Left cardiac atrium (tissue), 4 donors: ENCODE data around the gene INTS6L. TPM values are rescaled to one million over a fixed set of nuclear protein-coding genes. Genes with fewer than 3 reads are reported as not detected.
A peak's percentile ranks its signal among the peaks of the same experiment; 100 is the strongest.

Experiments used
- ATAC-seq, 2 donors: fragments of 200-7000 bp; cut with Tn5 transposase; one replicate each; pipeline ENCODE4 v1.9.1; 2020; ENCODE audit warnings: mild to moderate bottlenecking in 2 of 2, moderate library complexity in 2 of 2
- DNase-seq: peaks from one replicate; pipeline ENCODE4 v3.0.0-alpha.2; 2020
- intact Hi-C, 2 donors: fragments of 100-400 bp; cut with DNase I; formaldehyde crosslinking; loops; one replicate each; pipeline versions ENCODE4 v1.14.1 to v1.15.1; 2022 to 2023
- long read RNA-seq: library from polyadenylated mRNA; unstranded; transcript quantifications from one replicate; pipeline ENCODE4 v2.0.0, GENCODE V29; 2021
- total RNA-seq, 2 donors: library from RNA; stranded (reverse); fragmentation: NEBNext Ultra II Directional; extraction: Animal tissue kit (Norgen Biotek cat#: 25700); gene quantifications; one replicate each; pipeline ENCODE4 v1.2.1, GENCODE V29; 2021
- donor health status: DM: no; HTN: yes; CAD: no.
- donor health status: DM: no; HTN: yes; CAD: no; lungs with severe emphysema.
- donor health status: DM: yes; HTN: yes; CAD: no.
- donor health status: Dilated cardiomyopathy.

INTS6L gene
- total RNA-seq: 10 to 100 TPM in 1 of 2 donors, 1 to 10 TPM in 1; 9.4 to 11.0 TPM
- long read RNA-seq, partial matches to known transcripts: 3 of 5 reads
- long read RNA-seq, other reads (novel, unspliced or antisense): 2 of 5 reads

- DNase-seq (peak; percentile 86), ATAC-seq (peak; percentile 84 to 93)
- intact Hi-C loops: no loop called here
Observed at GRCh38 chrX:135520553-135521404, at the start of gene INTS6L. TSS of gene INTS6L (plus strand) at chrX:135520660. CDS start at chrX:135520993, 333 bp downstream.

- intact Hi-C loops: loop anchor here in 1 of 2 donors (2.0 to 10.0 kb wide), 2 partner anchors 290 to 362 kb away; no protein-coding TSS in a partner anchor
- ATAC-seq: no peak
- DNase-seq: no peak
Observed at GRCh38 chrX:135476378-135476777, 44.1 kb upstream of the INTS6L start.

DNA sequence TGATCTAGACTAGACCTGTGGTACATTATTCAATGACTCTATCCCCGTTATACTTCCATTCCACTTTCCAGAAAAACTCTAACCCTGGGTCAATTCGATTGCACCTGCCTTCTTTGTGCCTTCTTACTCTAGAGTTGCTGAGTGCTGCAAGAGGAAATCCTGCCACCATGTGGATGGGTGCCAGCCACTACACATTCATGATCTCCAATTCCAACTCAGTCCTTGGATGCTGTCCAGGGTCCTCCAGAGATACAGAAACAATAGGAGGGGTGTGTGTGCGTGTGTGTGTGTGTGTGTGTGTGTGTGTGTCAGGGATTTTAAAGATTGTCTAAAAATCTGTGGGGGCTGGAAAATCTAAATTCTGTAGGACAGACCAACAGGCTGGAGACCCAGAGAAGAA, 42.9 kb upstream of the INTS6L start:
- intact Hi-C loops: loop anchor here in 1 of 2 donors (2.0 to 10.0 kb wide), 2 partner anchors 291 to 363 kb away; no protein-coding TSS in a partner anchor
- DNase-seq: peak; percentile 82

GRCh38 chrX:135480076-135480475, 40.4 kb upstream of the INTS6L start:
- ATAC-seq (no peak), DNase-seq (no peak)
- intact Hi-C loops: loop anchor here (2.0 to 10.0 kb wide), 2 partner anchors 95 to 117 kb away; no protein-coding TSS in a partner anchor

More for the DNA sequence above, 42.9 kb upstream of the INTS6L start:
- peak; percentile 36 to 77 for ATAC-seq

GRCh38 chrX:135481696-135482179, 38.7 kb upstream of the INTS6L start:
- intact Hi-C loops: loop anchor here (2.0 to 10.0 kb wide), 2 partner anchors 93 to 115 kb away; no protein-coding TSS in a partner anchor

GRCh38 chrX:135484641-135485289, 35.7 kb upstream of the INTS6L start:
- no peak for DNase-seq
- peak; percentile 37 to 47 for ATAC-seq
- intact Hi-C loops: loop anchor here (5.0 to 10.0 kb wide), 3 partner anchors 88 to 448 kb away; no protein-coding TSS in a partner anchor

More at GRCh38 chrX:135481696-135482179, 38.7 kb upstream of the INTS6L start:
- ATAC-seq (no peak), DNase-seq (no peak)

DNA sequence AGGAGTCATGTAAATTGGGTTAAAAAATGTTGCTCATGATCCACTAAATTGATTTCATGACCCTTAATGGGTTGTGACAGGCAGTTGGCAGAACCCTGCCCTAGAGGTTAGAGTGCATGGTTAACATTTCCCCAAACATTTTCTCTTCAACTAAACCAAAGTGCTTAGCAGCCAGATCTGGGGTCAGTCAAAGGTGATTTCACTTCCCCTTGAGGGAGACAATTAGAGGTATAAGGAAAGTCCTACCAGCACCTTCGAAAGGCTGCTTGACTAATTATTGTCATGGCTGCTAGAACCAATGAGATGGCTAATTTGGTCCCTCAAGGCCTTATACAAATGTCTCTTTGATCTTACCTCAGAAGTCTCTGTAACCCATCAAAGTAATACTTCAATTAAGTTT, 30.9 kb upstream of the INTS6L start:
- no peak for DNase-seq
- ATAC-seq: no peak
- intact Hi-C loops: loop anchor here (5.0 to 10.0 kb wide), 3 partner anchors 83 to 443 kb away; no protein-coding TSS in a partner anchor

- intact Hi-C loops: no loop called here
- DNase-seq (no peak), ATAC-seq (no peak)
Observed at GRCh38 chrX:135490979-135491514, 29.4 kb upstream of the INTS6L start.

DNA sequence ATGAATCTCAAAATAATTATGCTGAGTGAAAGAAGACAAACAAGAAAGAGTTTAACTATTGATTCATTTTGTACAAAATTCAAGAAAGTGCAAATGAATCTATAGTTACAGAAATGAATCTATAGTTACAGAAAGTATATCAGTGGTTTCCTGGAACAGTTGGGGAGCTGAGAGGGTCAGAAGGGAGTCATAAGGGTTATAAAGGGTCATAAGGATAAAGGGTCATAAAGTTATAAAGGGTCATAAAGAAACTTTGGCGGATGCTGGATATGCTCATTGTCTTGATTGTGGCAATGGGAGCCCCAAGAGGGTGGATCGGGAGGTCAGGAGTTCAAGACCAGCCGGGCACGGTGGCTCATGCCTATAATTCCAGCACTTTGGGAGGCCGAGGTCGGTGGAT, 26.0 kb upstream of the INTS6L start:
- DNase-seq: no peak
- intact Hi-C loops: no loop called here

GRCh38 chrX:135497736-135498135, 22.7 kb upstream of the INTS6L start:
- intact Hi-C loops: no loop called here
- no peak for ATAC-seq

More for the DNA sequence above, 26.0 kb upstream of the INTS6L start:
- no peak for ATAC-seq

GRCh38 chrX:135498236-135498635, 22.2 kb upstream of the INTS6L start:
- no peak for DNase-seq
- no peak for ATAC-seq
- intact Hi-C loops: no loop called here

More at GRCh38 chrX:135497736-135498135, 22.7 kb upstream of the INTS6L start:
- no peak for DNase-seq

GRCh38 chrX:135505351-135505750, 15.1 kb upstream of the INTS6L start:
- intact Hi-C loops: no loop called here
- DNase-seq (no peak), ATAC-seq (no peak)

GRCh38 chrX:135509885-135510284, 10.6 kb upstream of the INTS6L start:
- intact Hi-C loops: no loop called here
- DNase-seq (no peak), ATAC-seq (peak; percentile 70 to 81)

DNA sequence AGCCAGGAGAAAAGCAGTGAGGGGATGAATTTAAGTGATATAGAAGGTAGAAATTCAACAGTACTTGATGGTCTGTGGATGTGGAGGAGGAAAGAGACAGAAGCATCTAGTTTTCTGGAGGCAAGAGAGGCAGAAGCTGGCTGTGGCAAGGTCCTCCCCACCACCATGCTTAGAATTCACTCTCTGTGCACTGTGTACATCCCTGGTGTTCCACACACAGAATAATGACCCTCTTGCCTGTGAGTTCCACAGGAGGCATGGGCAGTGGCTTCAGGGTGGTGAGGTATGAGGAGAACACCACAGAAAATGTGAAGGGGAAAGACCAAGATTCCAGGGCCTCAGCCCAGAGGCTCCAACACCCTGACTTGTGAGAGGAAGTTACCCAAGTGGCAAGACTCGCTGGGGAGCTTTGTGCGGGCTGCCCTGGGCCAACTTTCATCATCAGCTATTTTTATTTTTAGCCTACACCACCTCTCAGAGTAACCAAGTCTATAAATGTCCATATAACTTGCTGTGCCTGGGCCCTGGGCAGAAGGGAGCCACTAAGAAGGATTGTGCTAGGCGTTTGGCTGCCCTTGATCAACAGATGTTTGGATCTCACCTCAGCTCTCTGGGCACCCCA, 7.8 kb upstream of the INTS6L start:
- intact Hi-C loops: no loop called here
- ATAC-seq (peak; percentile 34 to 53), DNase-seq (no peak)

DNA sequence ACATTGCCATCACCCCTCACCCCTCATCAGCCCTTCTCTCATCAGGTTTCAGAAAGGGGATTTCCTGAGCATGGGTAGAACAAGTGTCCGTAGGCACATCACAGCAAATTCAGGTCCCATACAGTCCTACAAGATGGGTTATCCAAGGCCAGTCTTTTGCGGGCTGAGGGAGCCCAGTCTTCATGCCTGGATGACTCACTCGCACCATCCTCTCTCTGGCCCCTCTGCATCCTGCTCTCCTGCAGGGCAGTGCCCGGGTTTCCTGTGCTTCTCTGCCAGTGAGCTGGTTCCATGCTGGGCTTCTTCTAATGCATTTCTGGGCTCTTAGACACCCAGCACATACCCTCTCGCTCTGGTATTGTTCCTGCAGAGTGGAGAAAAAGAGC, 7.3 kb upstream of the INTS6L start:
- ATAC-seq (no peak), DNase-seq (no peak)
- intact Hi-C loops: no loop called here

DNA sequence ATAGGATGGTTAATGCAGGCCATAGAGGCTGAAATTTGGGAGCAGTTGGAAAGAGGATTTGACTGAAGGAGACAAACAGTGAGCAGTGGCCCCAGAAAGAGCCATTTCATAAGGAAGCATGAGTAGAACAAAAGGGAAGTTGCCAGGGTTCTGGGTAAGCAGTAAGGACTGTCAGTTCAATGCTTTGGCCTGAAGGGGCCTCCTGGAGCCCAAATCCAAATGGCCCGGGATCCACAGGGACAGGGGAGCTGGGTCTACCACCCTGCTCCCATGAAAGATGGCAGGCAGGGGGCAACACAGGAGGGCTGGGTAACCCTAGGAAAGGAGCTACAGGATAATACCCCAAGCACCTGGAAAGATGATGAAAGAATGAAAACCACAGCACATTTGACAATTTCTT, 4.1 kb upstream of the INTS6L start:
- ATAC-seq: no peak
- intact Hi-C loops: no loop called here

GRCh38 chrX:135518161-135518560, 2.3 kb upstream of the INTS6L start:
- ATAC-seq: no peak
- intact Hi-C loops: no loop called here
- DNase-seq: no peak

More for the DNA sequence above, 4.1 kb upstream of the INTS6L start:
- no peak for DNase-seq

GRCh38 chrX:135520022-135520552, 373 bp upstream of the INTS6L start:
- DNase-seq (no peak), ATAC-seq (no peak)
- intact Hi-C loops: no loop called here
